Tibial nerve (tissue), 4 donors: Measurements from ENCODE around the gene ZNF624. TPM values are rescaled to one million over a fixed set of nuclear protein-coding genes. Genes with fewer than 3 reads are reported as not detected.
"Not testable (repeated sequence)": the region's sequence is repeated elsewhere in the genome, so short reads cannot be mapped to it uniquely, and the experiment has no call there.

ENCODE experiments used
- DNase-seq, 2 donors: peaks; one replicate each; pipeline ENCODE4 v3.0.0-alpha.2; 2019; ENCODE audit warnings: low spot score in 2 of 2
- H3K27ac ChIP-seq, 4 donors: fragments of 200-600 bp; sonication (generic) in 3 of 4; one replicate each; pipeline ENCODE4 v1.5.1; 2017 to 2019; ENCODE audit warnings: mild to moderate bottlenecking in 1 of 4
- H3K27me3 ChIP-seq, 2 donors: fragments of 200-600 bp; sonication (generic) in 1 of 2; one replicate each; pipeline versions ENCODE4 v1.5.1 to v1.6.0; 2017 to 2019
- H3K36me3 ChIP-seq, 3 donors: fragments of 200-600 bp; sonication (generic); one replicate each; pipeline ENCODE4 v1.5.1; 2018 to 2019
- H3K4me1 ChIP-seq, 4 donors: fragments of 200-600 bp; sonication (generic) in 3 of 4; one replicate each; pipeline ENCODE4 v1.5.1; 2017 to 2019
- H3K4me3 ChIP-seq, 4 donors: fragments of 200-600 bp; sonication (generic) in 3 of 4; one replicate each; pipeline ENCODE4 v1.5.1; 2017 to 2019; ENCODE audit warnings: mild to moderate bottlenecking in 1 of 4, moderate library complexity in 1 of 4
- H3K9me3 ChIP-seq, 4 donors: fragments of 200-600 bp; sonication (generic) in 3 of 4; one replicate each; pipeline ENCODE4 v1.5.1; 2017 to 2019
- CTCF ChIP-seq, 5 experiments: fragments of 200-600 bp in 3 of 5; fragments of 450-650 bp in 2 of 5; sonication (generic) in 3 of 5; IDR thresholded peaks; one replicate each; pipeline ENCODE4 v1.5.1; 2016 to 2019; ENCODE audit warnings: antibody characterized with exemption in 5 of 5, mild to moderate bottlenecking in 3 of 5, moderate library complexity in 2 of 5
- EP300 ChIP-seq, 2 donors: sonication (generic); formaldehyde crosslinking; IDR thresholded peaks; one replicate each; pipeline ENCODE4 v1.6.1; 2017; ENCODE audit warnings: antibody characterized with exemption in 2 of 2, mild to moderate bottlenecking in 1 of 2
- POLR2A ChIP-seq, 2 donors: fragments of 450-650 bp; IDR thresholded peaks; one replicate each; pipeline ENCODE4 v1.6.1; 2017; ENCODE audit warnings: antibody characterized with exemption in 2 of 2, mild to moderate bottlenecking in 2 of 2, moderate library complexity in 2 of 2
- WGBS, 2 donors: methylation state at CpG; one replicate each; pipeline ENCODE4 v1.1.5; 2018; 5-methylcytosine and 5-hydroxymethylcytosine counted together
- total RNA-seq, 4 donors: library from RNA; depleted of rRNA; stranded (reverse); fragments of >200 nt; gene quantifications; one replicate each; pipeline ENCODE4 v1.1.0, GENCODE V29; 2016

The ZNF624 gene
- total RNA-seq, 4 donors from 2014 or later, result 5.2 to 7.8 (median 6.6) TPM

- no peak overlapping the region for H3K27ac ChIP-seq
- peaks cover 0 to 11% of the 10 kb centered on the region in 2 donors for H3K27me3 ChIP-seq
- no peaks in the 10 kb centered on the region for H3K36me3 ChIP-seq
- no peak for TF ChIP-seq POLR2A (IDR thresholded peaks at IDR 0.05)
- no peak for TF ChIP-seq CTCF (IDR thresholded peaks at IDR 0.05)
- TF ChIP-seq EP300 (IDR thresholded peaks at IDR 0.05), result no peak
- no peak overlapping the region for H3K4me3 ChIP-seq
- H3K4me1 ChIP-seq, result no peaks in the 10 kb centered on the region
- H3K9me3 ChIP-seq, result no peaks in the 10 kb centered on the region
- no peak for DNase-seq
- 71 to 75% methylated on average over 6 of the region's 6 CpGs for WGBS, 2 donors
Measured at GRCh38 chr17:16676676-16677268, 23.1 kb upstream of the ZNF624 start.

DNA sequence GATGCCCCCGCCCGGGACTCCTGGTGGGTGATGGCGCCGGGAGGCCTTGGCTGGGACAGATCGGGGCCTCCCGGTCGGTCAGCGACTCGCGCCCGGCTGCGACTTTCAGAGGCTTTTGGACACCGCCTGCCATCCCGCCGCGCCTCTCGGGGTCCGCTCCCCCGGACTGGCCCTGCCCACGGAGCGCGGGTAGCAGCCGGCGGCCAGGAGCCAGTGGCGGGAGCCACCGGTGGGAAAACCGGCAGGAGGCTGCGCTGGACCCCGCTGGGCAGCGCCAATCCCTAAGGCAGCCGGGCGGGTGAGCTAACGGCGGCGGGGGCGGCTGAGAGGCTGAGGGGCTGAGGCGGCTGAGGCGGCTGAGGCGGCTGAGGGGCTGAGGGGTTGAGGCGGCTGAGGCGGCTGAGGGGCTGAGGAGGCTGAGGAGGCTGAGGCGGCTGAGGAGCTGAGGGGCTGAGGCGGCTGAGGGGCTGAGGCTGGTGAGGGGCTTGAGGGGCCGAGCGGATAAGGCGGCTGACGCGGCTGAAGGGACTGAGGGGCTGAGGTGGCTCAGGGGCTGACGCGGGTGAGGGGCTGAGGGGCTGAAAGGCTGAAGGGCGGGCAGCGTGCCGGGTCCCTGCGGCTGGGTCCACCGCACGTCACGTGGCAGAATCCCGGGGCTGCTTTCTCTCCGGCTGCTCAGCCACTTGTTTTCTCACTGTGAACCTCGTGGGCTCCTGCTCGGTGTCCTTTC lies 13.4 kb upstream of the ZNF624 start:
- H3K4me1 ChIP-seq, H3K36me3 ChIP-seq, H3K27ac ChIP-seq, H3K9me3 ChIP-seq, DNase-seq: not testable (repeated sequence)
- H3K27me3 ChIP-seq, result peaks cover 0 to 57% of the 10 kb centered on the region in 2 donors
- H3K4me3 ChIP-seq, result peak overlapping the region; percentile 33 to 56 (median 39)
- 0 to 5% methylated on average over 32 to 43 of the region's 61 CpGs for WGBS, 2 donors

DNA sequence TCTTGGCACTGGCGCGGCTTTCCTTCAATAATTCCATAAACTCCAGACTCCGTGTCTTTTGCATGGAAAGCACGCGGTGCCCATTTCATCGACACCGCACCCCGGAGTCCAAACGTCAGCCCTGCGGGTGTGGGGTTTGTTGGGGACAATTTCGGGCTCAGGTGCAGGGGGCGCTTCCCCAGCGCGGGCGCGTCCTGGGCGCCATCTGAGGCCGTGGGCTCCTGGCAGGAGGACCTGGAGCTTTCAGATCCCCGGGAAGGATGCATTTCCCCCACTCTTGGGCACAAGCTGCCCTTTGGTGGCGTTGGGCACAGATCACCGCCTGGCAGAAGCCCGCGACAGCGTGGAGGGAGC lies 12.9 kb upstream of the ZNF624 start:
- peaks cover 0 to 58% of the 10 kb centered on the region in 2 donors for H3K27me3 ChIP-seq
- peak overlapping the region; percentile 33 to 56 (median 39) for H3K4me3 ChIP-seq
- H3K27ac ChIP-seq, H3K4me1 ChIP-seq, H3K36me3 ChIP-seq, DNase-seq, H3K9me3 ChIP-seq: not testable (repeated sequence)
- WGBS, 2 donors, result 43 to 46% methylated on average over 15 to 21 of the region's 24 CpGs

DNA sequence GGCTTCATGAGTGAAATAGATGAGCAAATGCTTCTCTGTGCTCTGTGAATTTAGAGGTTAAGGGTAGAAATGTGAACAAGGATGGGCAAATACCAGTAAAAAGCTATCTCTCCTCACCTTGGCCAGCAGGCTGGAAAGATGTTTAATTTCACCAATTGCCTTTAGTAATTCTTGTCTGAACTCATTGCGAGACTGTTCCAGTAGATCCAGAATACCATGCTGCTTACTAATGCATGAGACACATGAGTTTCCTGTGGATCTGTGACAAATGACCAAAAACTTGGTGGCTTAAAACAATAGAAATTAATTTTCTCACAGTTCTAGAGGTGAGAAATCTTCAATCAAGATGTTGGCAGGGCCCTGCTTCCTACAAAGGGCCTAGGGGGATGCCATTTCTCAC lies 9.3 kb upstream of the ZNF624 start:
- Histone ChIP-seq H3K27ac (no peak overlapping the region), H3K9me3 (no peaks in the 10 kb centered on the region), H3K36me3 (no peaks in the 10 kb centered on the region), H3K27me3 (peaks cover 0 to 22% of the 10 kb centered on the region in 2 donors), H3K4me3 (no peak overlapping the region), H3K4me1 (peaks cover 0 to 9% (median 0%) of the 10 kb centered on the region in 4 donors)
- TF ChIP-seq CTCF (IDR thresholded peaks at IDR 0.05) (no peak), POLR2A (IDR thresholded peaks at IDR 0.05) (no peak), EP300 (IDR thresholded peaks at IDR 0.05) (no peak)
- WGBS, 2 donors, result 86 to 95% methylated on average over 1 of the region's 1 CpG
- no peak for DNase-seq

DNA sequence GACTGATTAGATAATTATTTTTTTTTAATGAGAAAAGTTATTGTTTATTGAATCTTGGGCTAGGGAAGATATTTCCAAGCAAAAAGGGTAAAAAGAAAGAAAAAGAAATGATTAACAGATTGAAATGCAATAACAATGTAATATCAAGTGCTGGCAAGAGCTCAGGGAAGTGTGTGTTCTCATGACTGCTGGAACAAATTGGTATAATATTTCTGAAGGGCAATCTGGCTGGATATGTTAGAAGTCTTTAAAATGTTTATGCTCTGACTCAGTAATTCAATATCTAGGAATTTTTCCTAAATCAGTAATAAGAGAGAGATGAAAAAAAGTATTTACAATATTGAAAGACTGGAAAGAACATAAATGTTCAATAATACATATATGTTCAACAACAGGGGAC lies 7.6 kb upstream of the ZNF624 start:
- Histone ChIP-seq H3K36me3 (no peaks in the 10 kb centered on the region), H3K9me3 (no peaks in the 10 kb centered on the region), H3K27me3 (peaks cover 0 to 10% of the 10 kb centered on the region in 2 donors), H3K4me1 (no peaks in the 10 kb centered on the region), H3K4me3 (no peak overlapping the region), H3K27ac (no peak overlapping the region)
- no peak for DNase-seq
- no peak for TF ChIP-seq CTCF (IDR thresholded peaks at IDR 0.05)
- TF ChIP-seq POLR2A (IDR thresholded peaks at IDR 0.05), result no peak
- TF ChIP-seq EP300 (IDR thresholded peaks at IDR 0.05), result no peak

GRCh38 chr17:16652847-16653366 lies 743 bp downstream of the ZNF624 start:
- Histone ChIP-seq H3K27ac (peak overlapping the region; percentile 89 to 97 (median 93)), H3K27me3 (no peaks in the 10 kb centered on the region), H3K9me3 (no peaks in the 10 kb centered on the region), H3K4me3 (peak overlapping the region; percentile 66 to 93 (median 78)), H3K4me1 (peaks cover 0 to 25% (median 0%) of the 10 kb centered on the region in 4 donors), H3K36me3 (no peaks in the 10 kb centered on the region)
- no peak for DNase-seq
- 2 to 8% methylated on average over 8 of the region's 8 CpGs for WGBS, 2 donors
- TF ChIP-seq CTCF (IDR thresholded peaks at IDR 0.05), result no peak
- TF ChIP-seq POLR2A (IDR thresholded peaks at IDR 0.05), result no peak
- TF ChIP-seq EP300 (IDR thresholded peaks at IDR 0.05), result no peak
